OCI-LY7 (cell line): ENCODE data around the gene PHOX2B.

ENCODE experiments used
- CTCF ChIP-seq: fragments of 200-600 bp; sonication (generic); conservative IDR thresholded peaks from 2 replicates; pipeline ENCODE4 v1.5.1; 2014; ENCODE audit warnings: mild to moderate bottlenecking, antibody characterized with exemption, low read length, moderate library complexity, mixed read lengths
- EZH2phosphoT487 ChIP-seq: fragments of 200-600 bp; sonication (generic); IDR thresholded peaks from 2 replicates; pipeline ENCODE4 v1.6.1; 2018; ENCODE audit warnings: low read depth, borderline replicate concordance, mild to moderate bottlenecking, mixed run types, antibody characterized with exemption, low read length, moderate library complexity, mixed read lengths

DNA sequence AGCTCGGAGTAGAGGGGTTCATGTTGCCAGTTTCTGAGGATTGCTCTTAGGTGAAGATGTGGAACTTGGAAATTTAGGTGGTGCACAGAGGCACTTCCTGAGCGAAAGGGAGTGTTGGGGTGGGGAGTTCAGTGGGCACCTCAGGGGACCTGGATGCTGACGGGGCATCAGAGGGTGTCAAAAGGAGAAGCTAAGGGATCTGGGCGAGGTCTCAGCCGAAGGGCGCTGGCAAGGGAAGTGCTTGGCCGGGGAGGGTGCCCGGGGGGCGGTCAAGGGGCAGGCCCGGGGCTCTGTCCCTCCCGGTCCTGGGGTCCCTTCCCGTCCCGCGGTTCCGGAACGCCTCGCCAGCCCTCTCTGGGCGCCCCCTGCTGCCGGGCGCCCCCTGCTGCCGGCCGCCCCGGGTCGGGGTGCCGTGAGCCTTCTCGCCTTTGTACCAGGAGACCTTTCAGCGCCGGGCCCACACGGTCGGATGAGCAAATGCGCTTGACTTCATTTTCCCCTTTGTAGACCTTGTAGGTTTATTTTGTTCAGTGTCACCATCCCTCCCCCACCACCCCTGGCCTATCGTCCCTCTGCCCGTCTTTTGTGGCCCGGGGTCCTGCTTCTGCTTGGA is 3.0 kb upstream of the PHOX2B start:
- TF ChIP-seq CTCF = peak; percentile 37; the same call in 1 of the 2 replicates
- TF ChIP-seq EZH2phosphoT487 = no peak
